Stimulated activated CD8-positive, alpha-beta memory T cell treated with anti-CD3 and anti-CD28 coated beads, Interleukin-12 subunit alpha, Interleukin-12 subunit beta, amount 100 ng/mL, for 24 hours (primary cell): Measurements from ENCODE around the gene CLBA1.

Experiments
- DNase-seq: peaks from one replicate; pipeline ENCODE4 v3.0.0-alpha.2; 2020; ENCODE audit errors: extremely low read depth

CLBA1 gene

DNA sequence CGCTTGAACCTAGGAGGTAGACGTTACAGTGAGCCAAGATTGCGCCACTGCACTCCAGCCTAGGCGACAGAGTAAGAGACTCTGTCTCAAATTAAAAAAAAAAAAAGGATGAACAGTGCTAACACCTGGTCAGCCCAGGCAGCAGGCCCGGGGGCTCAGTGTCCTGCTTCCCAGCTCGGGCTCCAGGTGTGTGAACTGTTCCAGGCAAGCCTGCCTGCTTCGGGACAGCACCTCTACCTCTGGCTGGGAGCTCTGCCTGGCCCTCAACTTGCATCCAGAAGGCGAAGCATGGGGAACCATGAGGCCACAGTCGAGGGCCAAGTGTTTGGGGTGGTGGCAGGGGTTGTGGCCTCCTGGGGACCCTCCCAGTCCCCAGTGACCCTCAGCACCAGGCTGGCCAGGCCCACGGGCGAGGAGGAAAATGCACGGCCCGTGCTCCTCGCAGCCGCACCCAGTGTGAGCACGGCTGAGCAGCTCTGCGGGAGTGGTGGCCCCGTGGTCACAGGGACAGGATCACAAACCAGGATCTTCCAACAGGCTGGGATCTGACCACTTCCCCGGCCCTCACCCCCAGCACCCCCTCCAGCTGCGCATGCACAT, 19.8 kb downstream of the CLBA1 start:
- DNase-seq, result no peak

- no peak for DNase-seq
Observed at GRCh38 chr14:105005929-105006830, 20.6 kb downstream of the CLBA1 start.

GRCh38 chr14:105006831-105007592, 21.4 kb downstream of the CLBA1 start:
- DNase-seq, result no peak

- DNase-seq, result no peak
Observed at GRCh38 chr14:105007593-105008264, 22.1 kb downstream of the CLBA1 start.

GRCh38 chr14:105010106-105010505, 24.5 kb downstream of the CLBA1 start:
- no peak for DNase-seq

DNA sequence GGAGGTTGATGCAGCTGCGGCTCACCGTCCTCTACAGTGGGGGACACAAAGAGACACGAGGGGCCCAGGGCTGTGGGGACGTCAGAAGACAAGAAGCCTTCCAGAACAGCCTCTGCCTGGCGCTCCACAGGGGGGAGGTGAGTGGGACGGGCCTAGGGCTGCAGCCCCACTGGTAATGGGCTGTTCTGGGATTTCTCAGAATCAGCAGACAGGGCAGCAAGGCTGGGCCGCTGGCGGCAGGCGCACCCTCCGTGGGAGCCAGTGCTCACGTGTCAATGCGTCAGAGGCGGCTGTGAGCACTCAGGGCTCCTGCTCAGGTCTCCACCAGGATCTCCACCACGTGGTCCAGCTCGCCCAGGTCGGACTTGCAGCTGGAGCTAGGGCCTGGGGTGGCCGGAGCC, 25.3 kb downstream of the CLBA1 start:
- no peak for DNase-seq

- no peak for DNase-seq
Observed at GRCh38 chr14:105011312-105011990, 25.9 kb downstream of the CLBA1 start.

GRCh38 chr14:105012171-105012985, 26.8 kb downstream of the CLBA1 start:
- no peak for DNase-seq

DNA sequence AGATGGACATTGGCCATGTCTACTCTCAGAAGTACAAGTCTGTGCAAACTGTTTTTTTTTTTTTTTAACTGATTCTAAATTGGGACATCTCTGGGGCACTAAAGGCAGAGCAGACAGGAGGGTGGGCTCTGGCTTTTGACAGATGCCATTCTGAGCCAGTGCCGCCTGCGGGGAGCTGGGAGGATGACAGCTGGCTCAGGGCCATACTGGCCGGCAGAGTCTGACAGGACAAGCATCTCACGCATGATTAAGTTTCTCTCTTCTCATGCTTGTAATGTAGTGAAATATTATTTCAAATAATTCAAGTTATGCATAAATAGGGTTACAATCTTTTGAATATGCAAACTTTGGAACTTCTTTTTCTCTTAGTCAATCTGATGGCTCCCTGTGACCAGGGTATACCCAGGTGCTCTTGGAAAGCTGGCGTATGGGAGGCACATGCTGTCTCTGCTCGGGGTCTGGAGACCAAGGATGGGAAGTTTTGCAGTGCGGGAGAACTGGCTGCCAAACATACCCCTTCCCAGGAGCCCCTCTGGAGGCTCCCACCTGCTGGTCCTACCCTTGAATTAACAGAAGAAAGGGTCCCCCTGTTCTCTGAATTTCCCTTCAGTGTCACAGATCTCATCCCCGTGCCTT, 27.7 kb downstream of the CLBA1 start:
- DNase-seq, result no peak

- no peak for DNase-seq
Observed at GRCh38 chr14:105014032-105014431, 28.4 kb downstream of the CLBA1 start.

GRCh38 chr14:105014631-105015030, 29.0 kb downstream of the CLBA1 start:
- no peak for DNase-seq

GRCh38 chr14:105015242-105015641, 29.7 kb downstream of the CLBA1 start:
- no peak for DNase-seq

DNA sequence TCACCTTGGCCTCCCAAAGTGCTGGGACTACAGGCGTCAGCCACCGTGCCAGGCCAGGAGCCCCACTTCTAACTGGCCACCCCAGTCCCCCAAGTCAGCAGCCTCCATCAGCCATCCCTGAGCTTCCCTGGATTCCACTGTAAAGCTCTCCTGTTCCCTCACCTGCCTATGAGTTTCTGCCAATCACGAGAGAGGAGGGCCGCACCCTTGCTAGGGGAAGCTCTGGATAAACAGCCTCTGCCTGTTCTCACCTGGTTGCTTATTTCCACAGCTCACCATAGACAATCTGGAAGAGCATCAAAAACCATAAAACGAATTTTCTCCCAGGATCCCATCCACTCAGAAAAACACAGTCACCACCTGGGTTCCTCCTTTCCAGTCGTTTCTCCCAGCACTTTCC, 30.3 kb downstream of the CLBA1 start:
- no peak for DNase-seq

DNA sequence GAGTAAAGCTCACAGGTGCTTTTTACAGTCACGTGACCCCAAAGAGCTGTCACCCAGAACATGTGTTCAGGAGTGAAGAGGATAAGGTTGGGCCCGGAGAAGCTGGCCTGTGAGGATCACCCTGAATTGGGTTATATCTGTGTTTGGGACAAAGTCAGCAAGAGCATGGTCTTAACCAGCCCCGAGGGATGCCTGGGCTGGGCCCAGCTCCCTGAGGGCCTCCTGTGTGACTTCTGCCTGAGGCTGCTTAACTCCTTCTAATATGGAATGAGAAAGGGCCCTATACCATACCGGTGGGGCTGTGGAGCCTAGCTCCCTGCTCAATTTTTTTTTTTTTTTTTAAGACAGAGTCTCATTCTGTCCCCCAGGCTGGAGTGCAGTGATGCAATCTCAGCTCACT, 32.8 kb downstream of the CLBA1 start:
- no peak for DNase-seq

DNA sequence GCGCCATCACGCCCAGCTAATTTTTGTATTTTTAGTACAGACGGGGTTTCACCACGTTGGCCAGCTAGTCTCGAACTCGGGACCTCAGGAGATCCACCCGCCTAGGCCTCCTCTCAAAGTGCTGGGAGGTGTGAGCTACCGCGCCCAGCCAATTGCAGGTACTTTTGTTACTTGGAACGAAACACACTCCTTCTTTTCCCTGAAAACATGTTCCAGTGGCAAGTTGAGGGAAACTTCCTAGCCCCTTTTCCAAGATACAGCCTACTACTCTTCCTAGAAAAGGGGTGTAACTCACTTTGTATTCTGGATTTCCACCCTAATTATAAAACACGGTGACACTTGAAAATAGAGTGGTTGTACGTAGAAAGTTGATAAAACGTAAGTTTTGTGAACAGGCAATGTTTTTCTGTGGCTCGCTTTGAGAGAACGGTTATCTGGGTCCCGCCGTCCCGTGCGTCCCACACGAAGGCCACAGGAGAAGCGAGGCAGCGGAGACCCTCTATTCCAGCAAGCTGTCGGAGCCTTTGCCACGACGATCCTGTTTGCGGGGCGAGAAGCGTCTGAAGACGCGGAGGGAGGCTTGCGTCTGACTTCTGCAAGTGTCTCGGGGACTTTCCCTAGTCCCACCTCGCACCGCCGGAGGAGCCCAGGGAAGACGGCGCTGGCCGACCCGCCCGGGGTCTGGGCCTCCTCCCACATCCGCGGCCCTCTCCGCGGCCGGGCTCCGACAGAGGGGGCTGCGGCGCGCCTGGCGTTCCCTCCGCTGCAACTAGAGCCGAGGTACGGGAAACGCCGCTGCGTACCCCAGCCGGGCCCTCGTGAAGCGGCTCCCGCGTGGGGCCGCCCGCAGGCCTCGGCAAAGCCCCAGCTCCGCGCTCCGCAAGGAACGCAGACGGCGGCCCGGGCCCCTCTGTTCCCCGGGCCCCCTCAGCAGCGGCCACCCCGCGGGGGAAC, 34.5 kb downstream of the CLBA1 start:
- no peak for DNase-seq

GRCh38 chr14:105020815-105021655, 35.4 kb downstream of the CLBA1 start, which contains the start of gene CDCA4:
CDCA4 (minus strand) TSS chr14:105021083; CDS start chr14:105011929, 9,154 bp downstream.
- peak; percentile 94 for DNase-seq

- DNase-seq, result no peak
Observed at GRCh38 chr14:105021656-105022275, 36.2 kb downstream of the CLBA1 start.
